ENCODE results near the gene RXRA. TPM values are rescaled to one million over a fixed set of nuclear protein-coding genes. Genes with fewer than 3 reads are reported as not detected.

RXRA gene
- total RNA-seq, 1 donor from 2014 or later = 33.4 TPM

- no peaks in the 10 kb centered on the region for H3K36me3 Mint-ChIP-seq (ENCODE audit: low read depth, unreplicated experiment)
- peak overlapping the region; percentile 69 for H3K4me3 Mint-ChIP-seq (ENCODE audit: unreplicated experiment)
- Histone ChIP-seq H3K4me1 (ENCODE audit: insufficient read depth, low read length) (peaks cover 37% of the 10 kb centered on the region), H2AFZ (ENCODE audit: low read depth, low read length) (no peak overlapping the region), H3K4me3 (ENCODE audit: insufficient read depth, low read depth, low read length) (no peak overlapping the region), H3K36me3 (ENCODE audit: insufficient read depth, low read length) (no peaks in the 10 kb centered on the region), H4K20me1 (ENCODE audit: insufficient read depth, low read length) (peaks cover 98% of the 10 kb centered on the region), H3K9me3 (ENCODE audit: insufficient read depth, low read depth, low read length) (no peaks in the 10 kb centered on the region), H3K4me2 (ENCODE audit: low read length) (peak overlapping the region; percentile 22), H3K27ac (ENCODE audit: low read depth, low read length) (no peak overlapping the region), H3K9ac (ENCODE audit: low read length) (peak overlapping the region; percentile 12), H3K79me2 (ENCODE audit: insufficient read depth, low read length) (peaks cover 91% of the 10 kb centered on the region), H3K27me3 (ENCODE audit: insufficient read depth, low read length) (no peaks in the 10 kb centered on the region)
- H3K27ac Mint-ChIP-seq (ENCODE audit: unreplicated experiment) = peak overlapping the region; percentile 62
- H3K4me1 Mint-ChIP-seq (ENCODE audit: low read depth, unreplicated experiment) = peaks cover 11% of the 10 kb centered on the region
- H3K9me3 Mint-ChIP-seq (ENCODE audit: unreplicated experiment) = no peaks in the 10 kb centered on the region
- H3K27me3 Mint-ChIP-seq (ENCODE audit: low read depth, unreplicated experiment) = no peaks in the 10 kb centered on the region
- DNase-seq (ENCODE audit: low read depth) (peak; percentile 43), FAIRE-seq (no peak)
- TF ChIP-seq EZH2 (IDR thresholded peaks at IDR 0.05; ENCODE audit: insufficient read depth, low read length) = no peak
- TF ChIP-seq, protein P1, sequence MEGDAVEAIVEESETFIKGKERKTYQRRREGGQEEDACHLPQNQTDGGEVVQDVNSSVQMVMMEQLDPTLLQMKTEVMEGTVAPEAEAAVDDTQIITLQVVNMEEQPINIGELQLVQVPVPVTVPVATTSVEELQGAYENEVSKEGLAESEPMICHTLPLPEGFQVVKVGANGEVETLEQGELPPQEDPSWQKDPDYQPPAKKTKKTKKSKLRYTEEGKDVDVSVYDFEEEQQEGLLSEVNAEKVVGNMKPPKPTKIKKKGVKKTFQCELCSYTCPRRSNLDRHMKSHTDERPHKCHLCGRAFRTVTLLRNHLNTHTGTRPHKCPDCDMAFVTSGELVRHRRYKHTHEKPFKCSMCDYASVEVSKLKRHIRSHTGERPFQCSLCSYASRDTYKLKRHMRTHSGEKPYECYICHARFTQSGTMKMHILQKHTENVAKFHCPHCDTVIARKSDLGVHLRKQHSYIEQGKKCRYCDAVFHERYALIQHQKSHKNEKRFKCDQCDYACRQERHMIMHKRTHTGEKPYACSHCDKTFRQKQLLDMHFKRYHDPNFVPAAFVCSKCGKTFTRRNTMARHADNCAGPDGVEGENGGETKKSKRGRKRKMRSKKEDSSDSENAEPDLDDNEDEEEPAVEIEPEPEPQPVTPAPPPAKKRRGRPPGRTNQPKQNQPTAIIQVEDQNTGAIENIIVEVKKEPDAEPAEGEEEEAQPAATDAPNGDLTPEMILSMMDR (IDR thresholded peaks at IDR 0.05; ENCODE audit: insufficient read depth, low read depth, low read length) = no peak
Observed at GRCh38 chr9:134375430-134376385, 49.5 kb downstream of the RXRA start.

- Histone ChIP-seq H3K36me3 (ENCODE audit: insufficient read depth, low read length) (no peaks in the 10 kb centered on the region), H4K20me1 (ENCODE audit: insufficient read depth, low read length) (peaks cover 97% of the 10 kb centered on the region)
Observed at GRCh38 chr9:134376386-134377142, 50.3 kb downstream of the RXRA start.

More at GRCh38 chr9:134376386-134377142, 50.3 kb downstream of the RXRA start:
- H3K9me3 Mint-ChIP-seq (ENCODE audit: unreplicated experiment) = no peaks in the 10 kb centered on the region
- Histone ChIP-seq H2AFZ (ENCODE audit: low read depth, low read length) (no peak overlapping the region), H3K9ac (ENCODE audit: low read length) (no peak overlapping the region), H3K27ac (ENCODE audit: low read depth, low read length) (no peak overlapping the region), H3K9me3 (ENCODE audit: insufficient read depth, low read depth, low read length) (no peaks in the 10 kb centered on the region), H3K4me1 (ENCODE audit: insufficient read depth, low read length) (peaks cover 41% of the 10 kb centered on the region), H3K4me3 (ENCODE audit: insufficient read depth, low read depth, low read length) (no peak overlapping the region), H3K79me2 (ENCODE audit: insufficient read depth, low read length) (peaks cover 91% of the 10 kb centered on the region), H3K27me3 (ENCODE audit: insufficient read depth, low read length) (no peaks in the 10 kb centered on the region), H3K4me2 (ENCODE audit: low read length) (no peak overlapping the region)
- DNase-seq (ENCODE audit: low read depth) = no peak
- H3K27me3 Mint-ChIP-seq (ENCODE audit: low read depth, unreplicated experiment) = no peaks in the 10 kb centered on the region
- no peaks in the 10 kb centered on the region for H3K36me3 Mint-ChIP-seq (ENCODE audit: low read depth, unreplicated experiment)
- peak overlapping the region; percentile 69 for H3K4me3 Mint-ChIP-seq (ENCODE audit: unreplicated experiment)
- no peak for FAIRE-seq
- peaks cover 15% of the 10 kb centered on the region for H3K4me1 Mint-ChIP-seq (ENCODE audit: low read depth, unreplicated experiment)
- H3K27ac Mint-ChIP-seq (ENCODE audit: unreplicated experiment) = no peak overlapping the region
- TF ChIP-seq EZH2 (IDR thresholded peaks at IDR 0.05; ENCODE audit: insufficient read depth, low read length) = no peak
- TF ChIP-seq, protein P1 (IDR thresholded peaks at IDR 0.05; ENCODE audit: insufficient read depth, low read depth, low read length) = no peak

All from astrocyte (in vitro differentiated cells and primary cell).